ENCODE results near the gene PIEZO2.
"Not testable (repeated sequence)": the region's sequence is repeated elsewhere in the genome, so short reads cannot be mapped to it uniquely, and the experiment has no call there.

PIEZO2 gene

DNA sequence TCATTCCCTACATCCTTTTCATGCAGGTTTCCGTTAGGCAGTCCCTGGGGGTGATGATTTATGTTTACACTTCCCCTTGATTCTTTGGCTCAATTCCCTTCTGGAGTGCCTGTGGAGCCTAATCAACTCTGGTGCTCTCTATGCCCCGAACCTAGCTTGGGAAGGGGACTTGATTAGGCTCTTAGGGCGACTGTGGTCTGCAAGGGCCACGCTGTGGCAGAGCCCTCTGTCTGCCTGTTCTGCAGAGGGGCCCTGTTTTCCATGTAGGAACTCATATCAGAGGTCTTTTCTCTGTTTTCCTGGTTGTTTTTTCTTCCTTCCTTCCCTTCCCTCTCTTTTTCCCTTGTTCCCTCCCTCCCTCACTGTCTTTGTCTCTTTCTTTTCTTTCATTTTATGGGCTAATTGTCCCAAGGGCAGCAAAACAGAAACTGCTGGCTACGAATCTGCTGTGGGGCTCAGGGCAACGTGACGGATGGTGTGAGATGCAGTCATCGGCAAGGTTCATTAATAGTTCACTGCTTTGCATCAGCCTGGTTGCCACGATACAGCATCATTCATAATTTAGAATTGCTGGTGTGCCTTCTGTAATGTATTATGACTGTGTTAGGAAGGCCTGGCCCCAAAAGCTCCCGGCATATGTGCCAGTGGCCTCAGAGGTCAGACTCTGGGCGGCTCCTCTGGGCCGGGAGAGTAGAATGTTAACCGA lies 489.0 kb downstream of the PIEZO2 start:
- no peak for DNase-seq

- no peak for DNase-seq
Measured at GRCh38 chr18:10659594-10659993, 489.8 kb downstream of the PIEZO2 start.

DNA sequence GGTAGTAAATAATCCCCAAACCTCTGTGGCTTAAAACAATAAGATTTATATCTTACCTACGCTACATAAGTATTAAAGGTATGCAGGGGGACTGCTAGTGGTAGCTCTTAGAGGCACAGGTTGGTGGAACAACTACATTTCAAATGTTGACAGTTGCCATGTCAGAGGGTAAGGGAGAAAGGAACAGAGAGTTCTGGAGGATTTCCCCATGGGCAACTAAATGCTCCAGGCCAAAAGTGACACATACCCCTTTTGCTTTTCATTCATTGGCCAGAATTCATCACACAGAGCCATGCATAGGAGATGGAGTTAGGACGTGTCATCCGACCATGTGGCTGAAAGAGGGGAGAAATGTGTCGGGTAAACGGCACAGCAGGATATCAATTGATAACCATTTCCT lies 490.4 kb downstream of the PIEZO2 start:
- no peak for DNase-seq

DNA sequence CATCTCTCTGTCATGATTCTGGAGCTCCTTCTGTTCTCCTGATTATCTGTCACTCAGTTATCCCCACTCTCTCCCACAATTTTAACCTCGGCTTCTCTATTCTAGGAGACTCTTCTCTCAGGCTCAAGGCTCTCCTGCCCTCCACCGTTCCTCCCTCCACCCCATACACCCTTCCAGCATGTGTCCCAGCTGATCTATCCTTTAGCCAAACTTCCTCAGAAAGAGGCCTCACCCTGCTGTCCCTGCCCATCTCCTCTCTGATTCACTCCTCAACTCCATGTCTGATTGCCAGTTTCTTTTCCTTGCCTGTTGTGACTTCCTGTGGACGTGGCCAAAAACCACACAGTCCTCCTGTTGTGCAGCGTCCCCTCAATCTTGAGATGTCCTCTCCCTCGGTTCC lies 505.4 kb downstream of the PIEZO2 start:
- DNase-seq: not testable (repeated sequence)

- DNase-seq: not testable (repeated sequence)
Measured at GRCh38 chr18:10642915-10643524, 506.3 kb downstream of the PIEZO2 start.

DNA sequence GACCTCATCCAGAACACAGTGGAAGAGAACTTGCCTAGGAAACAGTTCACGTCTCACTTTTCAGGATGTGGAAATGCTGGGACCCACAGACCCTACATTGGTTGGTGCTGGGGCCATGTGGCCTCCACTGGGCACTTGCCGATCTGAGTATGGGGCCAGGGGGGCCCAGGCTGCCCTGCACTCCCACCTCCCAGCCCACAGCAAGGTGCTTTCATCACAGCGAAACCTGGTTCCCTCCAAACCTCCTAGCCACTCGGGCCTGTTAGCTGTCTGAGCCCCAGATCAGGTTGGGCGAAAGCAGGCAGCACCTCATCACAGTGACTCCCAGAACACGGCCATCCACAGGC lies 510.9 kb downstream of the PIEZO2 start:
- not testable (repeated sequence) for DNase-seq

DNA sequence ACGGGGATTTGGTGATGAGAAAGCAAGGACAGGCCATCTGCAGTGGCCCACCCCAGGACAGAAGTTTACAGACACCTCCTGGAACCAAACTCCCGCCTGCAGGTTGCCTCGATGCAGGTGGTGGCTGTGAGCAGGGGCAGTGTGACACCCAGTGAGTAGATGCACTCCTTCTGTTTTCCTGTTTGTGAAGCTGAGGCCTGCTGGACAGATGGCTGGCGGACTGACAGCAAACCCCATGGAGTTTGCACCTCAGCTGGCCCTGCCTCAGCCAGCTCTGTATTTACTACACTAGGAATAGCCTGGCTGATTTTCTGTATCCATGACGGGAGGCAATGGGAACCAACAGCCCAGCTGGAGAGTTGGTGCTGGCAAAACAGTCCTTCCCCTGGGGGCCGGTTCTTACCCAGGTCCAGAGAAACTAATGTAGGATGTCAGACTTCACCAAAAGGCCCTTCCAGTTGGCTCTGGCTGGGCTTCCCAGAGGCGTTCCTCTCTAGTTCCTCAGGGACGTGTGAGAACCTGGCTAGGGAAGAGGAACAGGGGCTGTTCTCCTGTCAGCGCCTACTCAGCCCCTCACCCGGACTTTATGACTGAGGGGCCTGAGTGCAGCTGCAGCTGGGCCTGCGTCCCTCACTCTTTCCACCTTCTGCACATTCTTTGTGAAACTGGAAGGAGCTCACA lies 511.4 kb downstream of the PIEZO2 start:
- DNase-seq: not testable (repeated sequence)

GRCh38 chr18:10629076-10629475 lies 520.3 kb downstream of the PIEZO2 start:
- DNase-seq: peak; percentile 56

GRCh38 chr18:10626606-10627213 lies 522.7 kb downstream of the PIEZO2 start:
- not testable (repeated sequence) for DNase-seq

- not testable (repeated sequence) for DNase-seq
Measured at GRCh38 chr18:10623606-10624005, 525.8 kb downstream of the PIEZO2 start.

DNA sequence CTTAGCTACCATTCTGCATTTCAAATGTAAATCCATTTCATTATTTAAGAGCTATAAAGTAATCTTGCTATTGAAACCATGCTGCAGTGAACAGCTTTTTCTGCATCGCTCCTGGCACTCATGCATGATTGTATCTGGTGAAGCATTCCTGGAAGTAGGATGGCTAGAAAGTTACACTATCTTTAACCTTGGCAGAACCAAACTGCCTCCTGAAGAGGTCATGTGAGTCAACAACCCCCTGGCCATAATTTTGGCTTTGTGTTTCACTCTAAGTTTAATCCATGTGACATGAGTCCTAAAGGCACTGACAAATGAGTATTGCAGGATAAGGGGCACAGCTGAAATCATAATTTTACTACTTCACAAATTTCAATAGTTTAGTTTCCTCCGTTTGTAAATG lies 526.4 kb downstream of the PIEZO2 start:
- not testable (repeated sequence) for DNase-seq

DNA sequence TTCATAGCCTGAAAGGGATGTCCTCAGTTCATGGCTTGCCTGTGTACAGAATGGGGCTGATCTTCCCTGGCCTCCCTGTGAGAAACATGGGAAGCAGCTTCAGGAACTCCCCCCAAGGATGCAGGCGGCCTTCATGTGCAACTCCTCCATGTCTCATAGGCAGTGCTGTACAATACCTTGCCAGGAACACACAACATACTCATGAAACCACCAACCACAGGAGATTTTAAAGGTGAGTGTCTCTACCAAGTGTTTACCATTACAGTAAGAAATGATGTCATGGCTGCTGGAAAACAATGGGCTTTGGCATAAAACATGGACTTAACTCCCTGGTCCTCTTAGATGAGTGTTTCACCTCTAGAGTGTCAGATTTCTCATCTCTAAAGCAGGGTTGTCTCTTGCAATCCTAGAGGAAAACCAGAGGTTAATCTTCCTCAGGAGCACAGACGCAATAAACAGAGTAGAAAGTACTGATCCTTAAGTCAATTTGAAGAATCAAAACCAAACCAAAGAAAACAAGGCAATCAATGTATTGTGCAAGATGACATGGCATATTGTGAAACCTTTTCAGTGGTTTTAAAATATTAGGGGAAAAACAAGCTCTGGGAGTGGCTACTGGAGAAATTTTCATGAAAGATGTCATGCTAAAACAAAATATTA lies 528.6 kb downstream of the PIEZO2 start:
- peak; percentile 9 for DNase-seq
